ENCODE measurements around the gene FLCN.

Gene FLCN

GRCh38 chr17:17164676-17165075, 72.3 kb downstream of the FLCN start:
- no peak for DNase-seq

GRCh38 chr17:17164156-17164555, 72.8 kb downstream of the FLCN start:
- no peak for DNase-seq
